IMR-90 (cell line): ENCODE data around the gene CADM1. TPM values are rescaled to one million over a fixed set of nuclear protein-coding genes. Genes with fewer than 3 reads are reported as not detected.

Source experiments
- ATAC-seq: fragments of 200-7000 bp; cut with Tn5 transposase; 2 replicates; pipeline ENCODE4 v1.9.1; 2020; ENCODE audit warnings: low read depth, mild to moderate bottlenecking, moderate library complexity
- BruUV-seq: library from RNA; stranded (reverse); fragments of 400-500 nt; replicated peaks from 2 replicates; lab custom pipeline; 2021; lab: Mats Ljungman, UMichigan
- CTCF ChIA-PET: fragments of 300-600 bp; formaldehyde crosslinking; extraction: SDS; loops from one replicate; lab custom pipeline; 2021; ENCODE audit warnings: antibody characterized with exemption; lab: Yijun Ruan, JAX
- POLR2A ChIA-PET: fragments of 300-600 bp; sonication (Branson Sonifier 250); formaldehyde crosslinking; loops from one replicate; lab custom pipeline; 2022; ENCODE audit warnings: antibody characterized with exemption; ENCODE audit not compliant: unreplicated experiment; lab: Charles Lee
- DNase-seq: peaks from one replicate; pipeline ENCODE4 v3.0.0; 2013
- H2AFZ ChIP-seq: replicated peaks from 2 replicates; pipeline ENCODE3; 2013; ENCODE audit warnings: low read length, mild to moderate bottlenecking; ENCODE audit not compliant: poor library complexity
- H2AK5ac ChIP-seq: 2 replicates; pipeline ENCODE4 v1.6.1; 2013; ENCODE audit warnings: low read depth, low read length, inconsistent platforms
- H2AK9ac ChIP-seq: replicated peaks from 2 replicates; pipeline ENCODE3; 2013; ENCODE audit warnings: mild to moderate bottlenecking, low read depth, low read length, moderate library complexity; ENCODE audit not compliant: poor library complexity
- H2BK120ac ChIP-seq: 2 replicates; pipeline ENCODE4 v1.6.1; 2013; ENCODE audit warnings: low read depth, low read length, inconsistent platforms
- H2BK15ac ChIP-seq: 3 replicates; pipeline ENCODE4 v1.6.1; 2013; ENCODE audit warnings: low read depth, low read length, inconsistent platforms
- H2BK20ac ChIP-seq: 2 replicates; pipeline ENCODE4 v1.6.1; 2013; ENCODE audit warnings: low read depth, mild to moderate bottlenecking, inconsistent platforms, low read length, moderate library complexity
- H2BK5ac ChIP-seq: 2 replicates; pipeline ENCODE4 v1.6.1; 2013; ENCODE audit warnings: mild to moderate bottlenecking, low read depth, low read length, inconsistent platforms; ENCODE audit not compliant: poor library complexity, severe bottlenecking
- H3K14ac ChIP-seq: replicated peaks from 2 replicates; pipeline ENCODE4 v1.6.1; 2013; ENCODE audit warnings: low read depth, low read length, inconsistent platforms
- H3K18ac ChIP-seq: 2 replicates; pipeline ENCODE4 v1.6.1; 2013; ENCODE audit warnings: low read depth, low read length, control low read depth
- H3K23ac ChIP-seq: 2 replicates; pipeline ENCODE4 v1.6.1; 2013; ENCODE audit warnings: low read depth, low read length, inconsistent platforms
- H3K27ac ChIP-seq: 2 replicates; pipeline ENCODE4 v1.5.1; 2013; ENCODE audit warnings: mild to moderate bottlenecking, control low read depth, low read length; ENCODE audit not compliant: insufficient read depth
- H3K27me3 ChIP-seq: 2 replicates; pipeline ENCODE4 v1.6.1; 2013; ENCODE audit warnings: low read length; ENCODE audit not compliant: control insufficient read depth, insufficient read depth
- H3K36me3 ChIP-seq: 2 replicates; pipeline ENCODE4 v1.6.1; 2013; ENCODE audit warnings: low read length, mixed read lengths; ENCODE audit not compliant: control insufficient read depth, insufficient read depth
- H3K4ac ChIP-seq: 2 replicates; pipeline ENCODE4 v1.6.1; 2013; ENCODE audit warnings: low read depth, low read length, inconsistent platforms
- H3K4me1 ChIP-seq: 2 replicates; pipeline ENCODE4 v1.6.1; 2013; ENCODE audit warnings: low read length, mixed read lengths; ENCODE audit not compliant: control insufficient read depth, insufficient read depth
- H3K4me2 ChIP-seq: 2 replicates; pipeline ENCODE4 v1.6.1; 2013; ENCODE audit warnings: low read depth, mild to moderate bottlenecking, control low read depth, low read length, moderate library complexity
- H3K4me3 ChIP-seq: 2 replicates; pipeline ENCODE4 v1.5.1; 2013; ENCODE audit warnings: low read depth, mild to moderate bottlenecking, control low read depth, low read length, moderate library complexity; ENCODE audit not compliant: insufficient read depth
- H3K56ac ChIP-seq: 2 replicates; pipeline ENCODE4 v1.6.1; 2013; ENCODE audit warnings: low read length, inconsistent platforms; ENCODE audit not compliant: insufficient read depth; ENCODE audit errors: extremely low read depth
- H3K79me1 ChIP-seq, 2 experiments: 2 replicates each; pipeline ENCODE4 v1.6.1; 2013; ENCODE audit warnings: low read length in 2 of 2, inconsistent platforms in 1 of 2, low read depth in 1 of 2
- H3K9ac ChIP-seq: 2 replicates; pipeline ENCODE4 v1.6.1; 2013; ENCODE audit warnings: low read depth, low read length, control low read depth
- H3K9me1 ChIP-seq: 2 replicates; pipeline ENCODE4 v1.6.1; 2013; ENCODE audit warnings: low read length, inconsistent platforms; ENCODE audit not compliant: insufficient read depth
- H3K9me3 ChIP-seq: 2 replicates; pipeline ENCODE4 v1.6.1; 2013; ENCODE audit warnings: low read length; ENCODE audit not compliant: control insufficient read depth, insufficient read depth
- H4K20me1 ChIP-seq: 2 replicates; pipeline ENCODE4 v1.6.1; 2013; ENCODE audit warnings: low read length, inconsistent platforms; ENCODE audit not compliant: insufficient read depth
- H4K5ac ChIP-seq: 2 replicates; pipeline ENCODE4 v1.6.1; 2013; ENCODE audit warnings: mild to moderate bottlenecking, low read depth, low read length, control low read depth
- H4K8ac ChIP-seq, 2 experiments: 2 replicates each; pipeline ENCODE4 v1.6.1; 2013; ENCODE audit warnings: low read depth in 2 of 2, low read length in 2 of 2, control low read depth in 1 of 2, inconsistent platforms in 1 of 2
- H4K91ac ChIP-seq: 2 replicates; pipeline ENCODE4 v1.6.1; 2013; ENCODE audit warnings: low read depth, low read length, inconsistent platforms; ENCODE audit not compliant: insufficient read depth
- BHLHE40 ChIP-seq: fragments of 150-350 bp; IDR thresholded peaks from 2 replicates; pipeline ENCODE4 v1.6.1; 2016; ENCODE audit warnings: mild to moderate bottlenecking, low read depth, low read length
- CEBPB ChIP-seq: IDR thresholded peaks from 2 replicates; pipeline ENCODE4 v1.6.1; 2012; ENCODE audit warnings: low read depth, low read length, improper control_type of control experiment
- CHD1 ChIP-seq: IDR thresholded peaks from 2 replicates; pipeline ENCODE4 v1.6.1; 2012; ENCODE audit warnings: low read depth, low read length, improper control_type of control experiment
- FOS ChIP-seq: fragments of 150-350 bp; IDR thresholded peaks from 2 replicates; pipeline ENCODE4 v1.6.1; 2016; ENCODE audit warnings: low read depth, low read length
- MAFK ChIP-seq: IDR thresholded peaks from 2 replicates; pipeline ENCODE4 v1.6.1; 2012; ENCODE audit warnings: low read depth, low read length, improper control_type of control experiment
- MAZ ChIP-seq: IDR thresholded peaks from 2 replicates; pipeline ENCODE4 v1.6.1; 2012; ENCODE audit warnings: low read depth, mild to moderate bottlenecking, low read length, improper control_type of control experiment, moderate library complexity, borderline replicate concordance
- MXI1 ChIP-seq: IDR thresholded peaks from 2 replicates; pipeline ENCODE4 v1.6.1; 2012; ENCODE audit warnings: low read depth, mild to moderate bottlenecking, low read length, moderate library complexity, borderline replicate concordance
- NFE2L2 ChIP-seq: fragments of 150-350 bp; IDR thresholded peaks from 2 replicates; pipeline ENCODE4 v1.6.1; 2016; ENCODE audit warnings: low read depth, mild to moderate bottlenecking, low read length
- RAD21 ChIP-seq: IDR thresholded peaks from 2 replicates; pipeline ENCODE4 v1.6.1; 2012; ENCODE audit warnings: low read length, improper control_type of control experiment
- RCOR1 ChIP-seq: IDR thresholded peaks from 2 replicates; pipeline ENCODE4 v1.6.1; 2012; ENCODE audit warnings: mild to moderate bottlenecking, low read length, improper control_type of control experiment; ENCODE audit not compliant: insufficient replicate concordance
- SMC3 ChIP-seq: fragments of 150-350 bp; IDR thresholded peaks from 2 replicates; pipeline ENCODE4 v1.6.1; 2016; ENCODE audit warnings: low read depth, mild to moderate bottlenecking, antibody characterized with exemption, low read length, moderate library complexity
- WGBS, 2 experiments: methylation state at CpG; one replicate each; pipeline versions ENCODE4 v1.1.5 to v1.1.7; 2013; ENCODE audit warnings: missing lambda C conversion rate in 2 of 2; ENCODE audit not compliant: insufficient read length in 1 of 2; ENCODE audit errors: extremely low coverage in 2 of 2; 5-methylcytosine and 5-hydroxymethylcytosine counted together
- dilution Hi-C: fragments of 300-500 bp; cut with HindIII; formaldehyde crosslinking; loops from one replicate; pipeline ENCODE4 v1.14.3; 2018; ENCODE audit warnings: low sequenced_read_pairs; ENCODE audit not compliant: unreplicated experiment
- in situ Hi-C: fragments of 300-500 bp; cut with MboI; formaldehyde crosslinking; loops from 3 replicates; pipeline ENCODE4 v1.14.3; 2019; ENCODE audit warnings: low sequenced_read_pairs, inconsistent platforms, mixed read lengths
- intact Hi-C: fragments of 100-400 bp; cut with micrococcal nuclease; formaldehyde crosslinking; loops from 2 replicates; pipeline ENCODE4 v1.10.0; 2022
- polyA plus RNA-seq, 3 experiments: library from polyadenylated mRNA; depleted of rRNA; stranded (reverse); fragments of >200 nt; gene quantifications; 2 replicates each; pipeline ENCODE4 v1.2.3, GENCODE V29; 2012; ENCODE audit warnings: low replicate concordance in 1 of 3
- total RNA-seq: library from RNA; depleted of rRNA; stranded (reverse); fragments of >200 nt; gene quantifications from 2 replicates; pipeline ENCODE4 v1.2.3, GENCODE V29; 2012
- TF ChIP-seq, protein P1 (sequence below): conservative IDR thresholded peaks from 2 replicates; pipeline ENCODE4 v1.5.1; 2012; ENCODE audit warnings: mild to moderate bottlenecking, low read depth, low read length, improper control_type of control experiment
- TF ChIP-seq, protein P2 (sequence below): fragments of 150-350 bp; IDR thresholded peaks from 2 replicates; pipeline ENCODE4 v1.6.1; 2016; ENCODE audit warnings: low read depth, mild to moderate bottlenecking, low read length, moderate library complexity, borderline replicate concordance

Gene CADM1
- total and polyA plus RNA-seq, 2 of the 4 experiments (the other 2 are of a cell fraction), result 28.8 to 77.1 TPM

DNA sequence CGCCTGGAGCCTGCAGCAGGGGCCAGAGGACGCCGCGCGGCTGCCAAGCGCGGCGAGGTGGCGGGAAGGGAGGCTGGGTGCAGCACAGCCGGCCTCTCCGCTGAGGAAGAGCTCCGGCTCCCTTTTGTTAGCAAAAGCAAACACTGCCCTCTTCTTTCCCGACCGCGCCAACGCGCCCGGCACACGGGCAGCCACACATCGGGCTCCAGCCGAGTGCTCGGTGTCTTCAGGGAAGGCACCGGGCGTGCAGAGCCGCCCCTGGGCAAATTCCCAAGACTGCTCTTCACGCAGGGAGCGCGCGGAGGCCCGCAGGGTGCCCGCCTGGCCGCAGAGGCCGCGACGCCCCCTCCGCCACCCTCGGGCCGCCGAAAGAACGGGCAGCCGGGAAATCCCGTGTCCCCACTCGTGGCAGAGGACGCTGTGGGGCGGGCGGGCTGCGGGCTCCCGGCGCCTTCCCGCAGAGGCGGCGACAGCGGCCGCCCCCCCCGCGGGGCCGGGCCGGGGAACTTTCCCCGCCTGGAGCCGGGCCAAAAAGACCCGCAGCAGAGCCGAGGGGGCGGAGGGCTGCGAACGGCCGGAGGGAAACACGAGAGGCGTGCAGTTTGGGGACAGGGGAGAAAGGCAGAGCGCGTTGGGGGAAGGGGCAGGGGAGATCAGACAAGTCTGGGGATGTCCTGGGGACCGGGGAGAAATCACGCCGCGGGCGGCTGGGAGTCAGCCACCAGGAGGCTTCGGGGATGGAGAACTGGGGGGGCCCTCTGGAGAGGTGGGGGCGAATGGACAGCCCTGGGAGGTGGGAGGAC lies 931 bp downstream of the CADM1 start:
- ATAC-seq (peak; percentile 55), DNase-seq (peak; percentile 71)
- H2BK5ac ChIP-seq, result no peak overlapping the region
- no peak overlapping the region for H3K23ac ChIP-seq
- H3K18ac ChIP-seq, result no peak overlapping the region
- H3K9me3 ChIP-seq, result no peaks in the 10 kb centered on the region
- H3K9ac ChIP-seq, result peak overlapping the region; percentile 59
- ChIA-PET CTCF (interaction anchor here (1.4 to 1.5 kb wide), 2 partner anchors 165 to 168 kb away, joined by 3 to 6 read pairs; no protein-coding TSS in a partner anchor), POLR2A (interaction anchor here (0.6 to 1.0 kb wide), 2 partner anchors 56 to 120 kb away, joined by 3 read pairs; no protein-coding TSS in a partner anchor)
- no peak overlapping the region for H2BK20ac ChIP-seq
- H3K4me3 ChIP-seq, result peak overlapping the region; percentile 60
- peak overlapping the region; percentile 97 for H2AFZ ChIP-seq
- H3K14ac ChIP-seq, result no peak overlapping the region
- H3K4ac ChIP-seq, result no peak overlapping the region; the same call in 1 of the 2 replicates
- WGBS, 2 experiments, result 0% methylated on average over 40 of the region's 77 CpGs; no CpG with 5 or more reads in 1 of the 2 experiments
- no peak overlapping the region for H4K5ac ChIP-seq
- peak overlapping the region; percentile 87 for H2AK9ac ChIP-seq
- no peak overlapping the region; the same call in 1 of the 2 replicates for H3K27ac ChIP-seq
- H3K4me2 ChIP-seq, result peak overlapping the region; percentile 92
- no peak overlapping the region for H4K91ac ChIP-seq
- H4K8ac ChIP-seq, result no peak overlapping the region; a peak in 1 of 4 replicates
- H2BK120ac ChIP-seq, result no peak overlapping the region
- peaks cover 8% of the 10 kb centered on the region; the same call in 1 of the 2 replicates for H4K20me1 ChIP-seq
- 0 out of 2 replicates have a peak, but pooled peaks cover 2% of the 10 kb centered on the region for H3K4me1 ChIP-seq
- intact Hi-C loops (loop anchor here (1.0 to 10.0 kb wide), 7 partner anchors 168 to 1208 kb away; partner anchors contain the start of gene NNMT), in situ Hi-C loops (no loop called here), dilution Hi-C loops (no loop called here)
- peaks cover 8 to 15% of the 10 kb centered on the region in 2 experiments for H3K79me1 ChIP-seq
- H3K56ac ChIP-seq, result no peak overlapping the region
- no TSS peak for BruUV-seq
- H2BK15ac ChIP-seq, result no peak overlapping the region
- peaks cover 10% of the 10 kb centered on the region for H3K27me3 ChIP-seq
- H2AK5ac ChIP-seq, result no peak overlapping the region
- no peaks in the 10 kb centered on the region for H3K36me3 ChIP-seq
- no peaks in the 10 kb centered on the region; the same call in 1 of the 2 replicates for H3K9me1 ChIP-seq
- TF ChIP-seq BHLHE40 (no peak), CEBPB (no peak), MAFK (no peak), RAD21 (peak; percentile 74), CHD1 (0 out of 2 replicates have a peak, but pooled peaks have one; percentile 58), SMC3 (peak; percentile 55), RCOR1 (no peak), MXI1 (peak; percentile 23; the same call in 1 of the 2 replicates), MAZ (no peak), FOS (no peak), NFE2L2 (no peak)
- TF ChIP-seq, protein P1, sequence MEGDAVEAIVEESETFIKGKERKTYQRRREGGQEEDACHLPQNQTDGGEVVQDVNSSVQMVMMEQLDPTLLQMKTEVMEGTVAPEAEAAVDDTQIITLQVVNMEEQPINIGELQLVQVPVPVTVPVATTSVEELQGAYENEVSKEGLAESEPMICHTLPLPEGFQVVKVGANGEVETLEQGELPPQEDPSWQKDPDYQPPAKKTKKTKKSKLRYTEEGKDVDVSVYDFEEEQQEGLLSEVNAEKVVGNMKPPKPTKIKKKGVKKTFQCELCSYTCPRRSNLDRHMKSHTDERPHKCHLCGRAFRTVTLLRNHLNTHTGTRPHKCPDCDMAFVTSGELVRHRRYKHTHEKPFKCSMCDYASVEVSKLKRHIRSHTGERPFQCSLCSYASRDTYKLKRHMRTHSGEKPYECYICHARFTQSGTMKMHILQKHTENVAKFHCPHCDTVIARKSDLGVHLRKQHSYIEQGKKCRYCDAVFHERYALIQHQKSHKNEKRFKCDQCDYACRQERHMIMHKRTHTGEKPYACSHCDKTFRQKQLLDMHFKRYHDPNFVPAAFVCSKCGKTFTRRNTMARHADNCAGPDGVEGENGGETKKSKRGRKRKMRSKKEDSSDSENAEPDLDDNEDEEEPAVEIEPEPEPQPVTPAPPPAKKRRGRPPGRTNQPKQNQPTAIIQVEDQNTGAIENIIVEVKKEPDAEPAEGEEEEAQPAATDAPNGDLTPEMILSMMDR, result peak; percentile 67
- TF ChIP-seq, protein P2, sequence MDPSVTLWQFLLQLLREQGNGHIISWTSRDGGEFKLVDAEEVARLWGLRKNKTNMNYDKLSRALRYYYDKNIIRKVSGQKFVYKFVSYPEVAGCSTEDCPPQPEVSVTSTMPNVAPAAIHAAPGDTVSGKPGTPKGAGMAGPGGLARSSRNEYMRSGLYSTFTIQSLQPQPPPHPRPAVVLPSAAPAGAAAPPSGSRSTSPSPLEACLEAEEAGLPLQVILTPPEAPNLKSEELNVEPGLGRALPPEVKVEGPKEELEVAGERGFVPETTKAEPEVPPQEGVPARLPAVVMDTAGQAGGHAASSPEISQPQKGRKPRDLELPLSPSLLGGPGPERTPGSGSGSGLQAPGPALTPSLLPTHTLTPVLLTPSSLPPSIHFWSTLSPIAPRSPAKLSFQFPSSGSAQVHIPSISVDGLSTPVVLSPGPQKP, result no peak
